NCI-H2107 (cell line): Measurements from ENCODE around the gene SGCA.

Source experiments
- DNase-seq: peaks from one replicate; lab custom pipeline; 2025; lab: John Stamatoyannopoulos, UW

Gene SGCA

GRCh38 chr17:50149417-50150353 is 16.1 kb upstream of the SGCA start:
- DNase-seq: no peak

DNA sequence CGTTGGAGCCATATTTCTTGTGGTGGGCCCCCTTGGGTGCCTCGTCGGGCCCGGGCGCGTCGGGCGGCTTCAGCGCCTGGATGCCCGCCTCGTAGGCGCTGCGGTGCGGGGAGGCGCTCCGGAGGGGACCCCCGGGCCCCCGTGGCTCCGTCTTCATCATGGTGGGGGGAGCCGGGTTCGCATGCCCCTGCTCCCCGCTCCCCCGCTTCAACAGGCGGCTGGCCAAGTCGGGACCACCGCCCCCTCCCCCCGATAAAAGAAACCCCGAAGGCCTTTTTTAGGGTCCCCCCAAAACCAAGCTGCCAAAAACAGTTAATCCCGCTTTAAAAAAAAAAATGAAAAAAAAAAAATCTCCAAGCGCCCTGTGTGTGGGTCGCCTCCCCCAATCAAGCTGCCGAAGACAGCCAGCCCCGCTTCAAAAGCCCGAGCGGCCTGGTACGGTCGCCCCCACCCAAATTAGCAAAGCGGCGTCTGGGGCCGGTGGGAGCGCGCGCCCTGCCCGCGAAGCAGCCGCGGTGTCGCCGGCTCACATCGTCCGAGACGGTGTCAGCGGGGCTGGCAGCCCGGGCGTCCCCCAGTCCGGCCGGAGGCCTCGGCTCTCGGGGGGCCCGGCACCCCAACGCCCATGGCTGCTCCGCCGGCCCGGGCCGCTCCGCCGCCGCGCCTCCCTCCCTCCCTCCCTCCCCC is 15.3 kb upstream of the SGCA start, which contains the start of gene PPP1R9B:
PPP1R9B (minus strand) TSS at position 324 of the 687 bp plus-strand sequence; CDS start at position 160, 164 bp downstream.
- DNase-seq: no peak

GRCh38 chr17:50151041-50151936 is 14.5 kb upstream of the SGCA start:
- DNase-seq: peak; percentile 72

DNA sequence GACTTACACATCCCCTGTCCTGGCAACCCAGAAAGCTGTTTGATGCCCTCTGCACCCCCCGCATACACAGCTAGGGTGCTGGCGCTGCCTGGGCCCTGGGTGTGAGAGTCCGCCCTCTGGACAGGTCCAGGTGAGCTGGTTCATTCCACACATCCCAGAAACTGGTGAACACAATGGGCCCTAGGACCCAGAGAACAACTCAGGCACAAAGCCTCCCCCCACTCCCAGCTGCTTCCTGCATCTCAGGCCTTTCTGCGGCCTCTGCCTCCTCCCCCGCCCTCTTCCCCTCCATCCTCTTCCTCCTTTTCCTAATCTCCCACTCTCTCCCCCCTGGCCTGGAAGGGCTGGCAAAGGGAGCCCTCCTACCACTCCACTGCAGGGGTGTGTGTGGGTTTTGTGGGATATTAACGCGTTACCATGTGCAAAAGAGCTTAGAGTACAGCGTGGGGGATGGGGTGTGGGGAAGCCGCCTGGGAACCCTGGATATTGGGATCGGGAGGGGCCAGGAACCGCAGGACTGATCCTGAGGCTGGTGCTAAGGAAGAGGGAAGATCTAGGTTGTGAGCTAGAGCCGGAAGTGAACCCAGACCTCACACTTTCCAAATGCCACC is 13.8 kb upstream of the SGCA start:
- DNase-seq: no peak

- no peak for DNase-seq
These were observed 13.1 kb upstream of the SGCA start for GRCh38 chr17:50152736-50153135.

- no peak for DNase-seq
These were observed 11.9 kb upstream of the SGCA start for GRCh38 chr17:50153650-50154575.

- no peak for DNase-seq
These were observed 11.2 kb upstream of the SGCA start for GRCh38 chr17:50154604-50155003.

DNA sequence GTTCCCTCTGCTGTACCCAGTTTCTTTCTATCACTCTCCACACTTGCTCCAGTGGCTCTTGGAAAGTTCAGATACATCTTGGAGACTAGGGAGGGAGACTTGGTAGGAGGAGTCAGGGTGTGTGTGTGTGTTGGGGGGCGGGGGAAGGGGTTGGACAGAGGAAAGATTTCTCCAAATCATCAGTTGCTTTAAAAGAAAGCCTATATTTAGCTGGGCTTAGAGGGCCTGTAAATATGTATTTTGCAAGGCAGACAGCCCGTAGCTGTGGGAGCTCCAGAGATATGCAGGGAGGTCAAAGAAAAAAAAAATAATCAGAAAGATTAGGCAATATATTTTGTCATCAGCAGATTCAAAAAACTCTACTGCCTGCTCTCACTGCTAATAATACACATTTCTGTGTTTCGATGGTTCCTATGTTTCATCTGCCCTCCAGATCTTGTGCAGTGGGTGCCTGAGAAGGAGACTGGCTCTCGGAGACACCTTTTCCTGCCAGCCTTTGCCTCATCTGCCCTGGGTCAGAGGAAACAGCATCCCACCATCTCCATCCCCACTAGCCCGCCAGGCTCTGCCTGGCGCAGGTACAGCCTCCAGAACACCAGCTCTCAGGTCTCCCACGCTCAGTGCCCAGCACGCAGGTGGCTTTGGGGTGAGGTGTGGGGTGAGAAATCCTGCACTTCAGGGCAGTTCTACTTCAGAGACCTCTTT is 10.5 kb upstream of the SGCA start:
- no peak for DNase-seq

GRCh38 chr17:50157891-50158290 is 7.9 kb upstream of the SGCA start:
- no peak for DNase-seq

GRCh38 chr17:50161023-50161910 is 4.5 kb upstream of the SGCA start:
- peak; percentile 73 for DNase-seq

DNA sequence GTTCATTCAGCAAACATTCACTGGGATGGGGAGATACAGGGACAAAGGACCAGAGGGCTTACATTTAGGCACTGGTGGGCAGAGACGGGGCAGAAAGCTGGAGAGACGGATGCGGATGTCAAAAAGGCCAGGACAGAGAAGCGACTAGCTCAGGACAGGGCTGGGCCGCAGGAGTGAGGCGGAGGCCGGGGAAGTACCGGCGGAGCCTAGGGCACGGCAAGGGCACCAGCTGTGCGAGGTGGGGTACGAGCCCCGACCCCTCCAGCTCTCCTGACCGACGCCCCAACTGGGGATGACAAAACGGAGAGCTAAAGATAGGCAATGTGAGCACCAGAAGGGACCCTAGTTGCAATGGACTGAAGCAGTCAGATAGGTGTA is 3.9 kb upstream of the SGCA start:
- DNase-seq: no peak

DNA sequence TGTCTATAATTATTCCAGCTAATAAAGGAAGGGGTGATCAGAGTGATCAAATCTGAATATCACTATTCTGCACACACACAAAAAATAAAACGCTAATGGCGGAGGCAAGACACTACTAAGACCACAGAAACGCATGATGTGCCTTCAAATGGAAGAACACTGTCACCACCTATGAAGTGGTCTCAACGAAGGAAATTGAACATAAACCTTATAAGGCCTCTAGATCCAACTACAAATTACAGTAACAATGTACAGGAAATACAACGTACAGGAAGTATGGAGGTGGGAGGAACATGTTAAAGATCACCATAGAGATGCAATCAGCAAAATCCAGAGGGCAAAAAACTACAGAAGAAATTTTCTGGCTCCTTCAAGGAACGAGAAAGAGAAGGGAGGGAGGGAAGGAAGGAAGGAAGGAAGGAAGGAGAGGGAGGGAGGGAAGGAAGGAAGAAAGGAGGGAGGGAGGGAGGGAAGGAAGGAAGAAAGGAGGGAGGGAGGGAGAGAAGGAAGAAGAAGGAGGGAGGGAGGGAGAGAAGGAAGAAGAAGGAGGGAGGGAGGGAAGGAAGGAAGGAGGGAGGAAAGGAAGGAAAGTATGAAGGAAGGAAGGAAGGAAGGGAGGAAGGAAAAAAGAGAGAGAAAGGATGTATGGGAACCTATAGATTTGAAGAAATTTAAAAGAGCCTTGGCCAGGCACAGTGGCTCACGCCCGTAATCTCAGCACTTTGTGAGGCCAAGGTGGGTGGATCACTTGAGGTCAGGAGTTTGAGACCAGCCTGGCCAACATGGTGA is 3.1 kb upstream of the SGCA start:
- no peak for DNase-seq

DNA sequence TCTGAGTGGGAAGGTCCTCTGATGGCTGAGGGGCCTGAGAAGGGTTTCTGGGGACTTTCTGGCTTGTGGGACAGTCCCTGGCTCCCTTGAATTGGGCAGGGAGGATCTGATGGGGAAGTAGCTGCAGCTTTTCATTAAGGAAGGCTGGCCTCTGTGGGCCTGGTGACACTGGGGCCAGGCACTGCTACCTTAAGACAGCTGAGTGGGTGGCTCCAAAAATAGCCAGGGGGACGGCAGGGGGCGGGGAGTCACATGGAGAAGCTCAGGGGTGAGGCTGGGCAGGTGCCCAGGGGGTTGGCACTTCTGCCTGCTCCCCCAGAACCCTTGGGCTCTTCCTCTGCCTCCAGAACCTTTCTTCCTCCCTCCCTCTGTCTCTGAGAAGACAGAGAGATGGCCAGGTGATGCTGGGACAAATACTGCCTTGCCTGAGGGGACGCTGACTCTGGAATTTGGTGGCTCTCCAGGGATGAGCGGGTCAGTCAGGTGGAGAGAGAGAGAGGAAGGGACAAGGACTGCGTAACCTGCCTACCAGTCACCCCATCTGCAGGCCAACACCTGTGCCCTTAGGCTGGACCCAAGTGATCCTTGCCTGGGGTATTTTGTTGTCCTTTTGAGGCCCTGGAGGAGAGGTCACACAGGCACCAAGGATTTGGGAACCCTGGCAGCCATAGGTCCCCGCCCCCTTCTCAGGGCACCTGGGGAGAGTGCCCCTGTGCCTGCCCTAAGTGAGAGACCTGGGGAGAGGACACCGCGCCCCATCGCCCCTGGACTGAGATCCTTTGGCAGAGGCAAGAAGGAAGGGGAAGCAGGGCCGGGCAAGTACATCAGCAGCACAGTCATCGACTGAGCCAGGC is 1.7 kb upstream of the SGCA start:
- no peak for DNase-seq

DNA sequence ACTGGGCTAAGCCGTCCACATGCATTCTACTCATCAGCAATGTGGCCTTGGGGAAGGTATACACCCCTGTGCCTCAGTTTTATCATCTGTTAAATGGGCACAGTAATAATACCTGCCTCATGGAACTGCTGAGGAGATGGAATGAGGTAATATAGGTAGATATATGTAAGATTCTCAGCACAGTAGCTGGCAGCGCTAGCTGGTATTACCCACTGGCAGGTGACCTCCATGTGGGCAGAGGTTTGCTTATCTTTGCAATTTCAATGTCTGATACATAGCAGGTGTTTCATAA is 1.2 kb upstream of the SGCA start:
- no peak for DNase-seq

DNA sequence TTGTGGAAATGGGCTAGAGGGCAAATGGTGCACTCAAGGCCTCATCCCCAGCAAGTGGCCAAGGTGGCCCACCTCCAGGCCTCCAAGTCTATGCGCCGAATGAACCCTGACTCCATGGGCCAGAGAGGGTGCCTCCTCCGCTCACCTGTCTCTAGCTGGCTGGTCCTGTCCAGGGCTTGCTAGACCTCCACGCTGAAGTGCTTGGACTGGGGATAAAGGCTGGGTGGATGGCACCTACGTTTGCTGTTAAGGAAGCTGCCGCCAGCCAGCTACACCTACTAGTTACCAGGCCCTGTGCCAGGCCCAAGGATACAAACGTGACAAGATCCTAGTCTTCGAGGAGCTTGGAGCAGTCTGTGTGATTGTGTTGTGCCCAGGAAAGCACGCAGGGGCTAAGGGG is 739 bp upstream of the SGCA start:
- no peak for DNase-seq

- no peak for DNase-seq
These were observed 339 bp upstream of the SGCA start for GRCh38 chr17:50165466-50165865.

GRCh38 chr17:50166518-50167181 is 845 bp downstream of the SGCA start:
- DNase-seq: no peak
